ENCODE measurements around the gene HSPBP1. TPM values are rescaled to one million over a fixed set of nuclear protein-coding genes. Genes with fewer than 3 reads are reported as not detected.

The HSPBP1 gene
- total RNA-seq, 1 donor from 2014 or later: 29.0 TPM

- intact Hi-C loops (cut with micrococcal nuclease): no loop called here
- DNase-seq: no peak
- H3K9me3 ChIP-seq (replicated peaks): peaks cover 3% of the 10 kb centered on the region
- no peak overlapping the region for H3K27ac ChIP-seq (replicated peaks)
- TF ChIP-seq CTCF (IDR thresholded peaks at IDR 0.05; ENCODE audit: borderline replicate concordance): no peak
- H3K36me3 ChIP-seq: no peaks in the 10 kb centered on the region
- no peaks in the 10 kb centered on the region for H3K4me1 ChIP-seq
- H3K4me3 ChIP-seq: no peak overlapping the region
- peaks cover 3% of the 10 kb centered on the region for H3K27me3 ChIP-seq (ENCODE audit: low read depth)
These were observed 34.5 kb upstream of the HSPBP1 start for GRCh38 chr19:55314396-55314795.

GRCh38 chr19:55312621-55313512 is 33.0 kb upstream of the HSPBP1 start:
- intact Hi-C loops (cut with micrococcal nuclease): no loop called here
- no peaks in the 10 kb centered on the region for H3K36me3 ChIP-seq
- TF ChIP-seq CTCF (IDR thresholded peaks at IDR 0.05; ENCODE audit: borderline replicate concordance): no peak
- no peak for DNase-seq
- H3K9me3 ChIP-seq (replicated peaks): peaks cover 5% of the 10 kb centered on the region
- H3K27me3 ChIP-seq (ENCODE audit: low read depth): no peaks in the 10 kb centered on the region
- H3K27ac ChIP-seq (replicated peaks): no peak overlapping the region
- H3K4me3 ChIP-seq: no peak overlapping the region
- H3K4me1 ChIP-seq: no peaks in the 10 kb centered on the region

- H3K9me3 ChIP-seq (replicated peaks): peaks cover 5% of the 10 kb centered on the region
- no peaks in the 10 kb centered on the region for H3K36me3 ChIP-seq
- DNase-seq: no peak
- no peak overlapping the region for H3K4me3 ChIP-seq
- no peak for TF ChIP-seq CTCF (IDR thresholded peaks at IDR 0.05; ENCODE audit: borderline replicate concordance)
- H3K27me3 ChIP-seq (ENCODE audit: low read depth): no peaks in the 10 kb centered on the region
- no peak overlapping the region for H3K27ac ChIP-seq (replicated peaks)
- intact Hi-C loops (cut with micrococcal nuclease): no loop called here
- H3K4me1 ChIP-seq: no peaks in the 10 kb centered on the region
These were observed 31.9 kb upstream of the HSPBP1 start for GRCh38 chr19:55311797-55312196.

- no peak for TF ChIP-seq CTCF (IDR thresholded peaks at IDR 0.05; ENCODE audit: borderline replicate concordance)
- H3K27ac ChIP-seq (replicated peaks): no peak overlapping the region
- intact Hi-C loops (cut with micrococcal nuclease): no loop called here
- H3K27me3 ChIP-seq (ENCODE audit: low read depth): no peaks in the 10 kb centered on the region
- no peak overlapping the region for H3K4me3 ChIP-seq
- peaks cover 5% of the 10 kb centered on the region for H3K9me3 ChIP-seq (replicated peaks)
- DNase-seq: no peak
- H3K4me1 ChIP-seq: no peaks in the 10 kb centered on the region
- no peaks in the 10 kb centered on the region for H3K36me3 ChIP-seq
These were observed 31.5 kb upstream of the HSPBP1 start for GRCh38 chr19:55311397-55311796.

GRCh38 chr19:55310498-55310897 is 30.6 kb upstream of the HSPBP1 start:
- Histone ChIP-seq H3K4me1 (no peaks in the 10 kb centered on the region), H3K27me3 (ENCODE audit: low read depth) (no peaks in the 10 kb centered on the region), H3K9me3 (replicated peaks) (peaks cover 5% of the 10 kb centered on the region), H3K4me3 (no peak overlapping the region), H3K36me3 (no peaks in the 10 kb centered on the region), H3K27ac (replicated peaks) (no peak overlapping the region)
- DNase-seq: no peak
- no peak for TF ChIP-seq CTCF (IDR thresholded peaks at IDR 0.05; ENCODE audit: borderline replicate concordance)
- intact Hi-C loops (cut with micrococcal nuclease): no loop called here
